ENCODE results near the gene RPS6KL1.

Gene RPS6KL1

GRCh38 chr14:74912801-74913200 lies 10.3 kb downstream of the RPS6KL1 start:
- DNase-seq (ENCODE audit: low spot score), result no peak

- DNase-seq (ENCODE audit: low spot score), result no peak
These were observed 10.9 kb downstream of the RPS6KL1 start for GRCh38 chr14:74912111-74912510.

- DNase-seq (ENCODE audit: low spot score), result no peak
These were observed 11.4 kb downstream of the RPS6KL1 start for GRCh38 chr14:74911704-74912103.

- DNase-seq (ENCODE audit: low spot score), result no peak
These were observed 11.8 kb downstream of the RPS6KL1 start for GRCh38 chr14:74911221-74911620.

- DNase-seq (ENCODE audit: low spot score), result no peak
These were observed 12.5 kb downstream of the RPS6KL1 start for GRCh38 chr14:74910556-74910955.

GRCh38 chr14:74909911-74910310 lies 13.1 kb downstream of the RPS6KL1 start:
- no peak for DNase-seq (ENCODE audit: low spot score)

GRCh38 chr14:74909501-74909900 lies 13.6 kb downstream of the RPS6KL1 start:
- no peak for DNase-seq (ENCODE audit: low spot score)

GRCh38 chr14:74908861-74909341 lies 14.2 kb downstream of the RPS6KL1 start:
- DNase-seq (ENCODE audit: low spot score), result no peak

- no peak for DNase-seq (ENCODE audit: low spot score)
These were observed 15.3 kb downstream of the RPS6KL1 start for GRCh38 chr14:74907744-74908143.

GRCh38 chr14:74906925-74907521 lies 16.0 kb downstream of the RPS6KL1 start:
- DNase-seq (ENCODE audit: low spot score), result no peak

GRCh38 chr14:74905595-74906142 lies 17.4 kb downstream of the RPS6KL1 start:
- DNase-seq (ENCODE audit: low spot score), result peak; percentile 66

GRCh38 chr14:74904635-74905503 lies 18.2 kb downstream of the RPS6KL1 start:
- no peak for DNase-seq (ENCODE audit: low spot score)

- DNase-seq (ENCODE audit: low spot score), result no peak
These were observed 19.9 kb downstream of the RPS6KL1 start for GRCh38 chr14:74902941-74903705.

- no peak for DNase-seq (ENCODE audit: low spot score)
These were observed 24.4 kb downstream of the RPS6KL1 start for GRCh38 chr14:74898694-74899093.

- DNase-seq (ENCODE audit: low spot score), result no peak
These were observed 25.0 kb downstream of the RPS6KL1 start for GRCh38 chr14:74898083-74898482.

- no peak for DNase-seq (ENCODE audit: low spot score)
These were observed 25.4 kb downstream of the RPS6KL1 start for GRCh38 chr14:74897642-74898041.

- no peak for DNase-seq (ENCODE audit: low spot score)
These were observed 26.7 kb downstream of the RPS6KL1 start for GRCh38 chr14:74896400-74896799.

GRCh38 chr14:74893614-74894091 lies 29.4 kb downstream of the RPS6KL1 start:
- DNase-seq (ENCODE audit: low spot score), result no peak

GRCh38 chr14:74892745-74893144 lies 30.3 kb downstream of the RPS6KL1 start:
- no peak for DNase-seq (ENCODE audit: low spot score)

- no peak for DNase-seq (ENCODE audit: low spot score)
These were observed 31.2 kb downstream of the RPS6KL1 start for GRCh38 chr14:74891870-74892269.

GRCh38 chr14:74890262-74890661 lies 32.8 kb downstream of the RPS6KL1 start:
- no peak for DNase-seq (ENCODE audit: low spot score)
